OCI-M2 (cell line): ENCODE results near the gene CCDC136.

Source experiments
- DNase-seq: peaks from one replicate; lab custom pipeline; 2025; ENCODE audit not compliant: unreplicated experiment; lab: John Stamatoyannopoulos, UW

The CCDC136 gene

GRCh38 chr7:128861957-128862570 lies 70.3 kb downstream of the CCDC136 start:
- no peak for DNase-seq

GRCh38 chr7:128862571-128863432 lies 71.0 kb downstream of the CCDC136 start, which contains the start of gene ATP6V1F:
TSS of gene ATP6V1F (plus strand) at chr7:128862856. CDS start at chr7:128862905, 49 bp downstream.
- peak; percentile 98 for DNase-seq

DNA sequence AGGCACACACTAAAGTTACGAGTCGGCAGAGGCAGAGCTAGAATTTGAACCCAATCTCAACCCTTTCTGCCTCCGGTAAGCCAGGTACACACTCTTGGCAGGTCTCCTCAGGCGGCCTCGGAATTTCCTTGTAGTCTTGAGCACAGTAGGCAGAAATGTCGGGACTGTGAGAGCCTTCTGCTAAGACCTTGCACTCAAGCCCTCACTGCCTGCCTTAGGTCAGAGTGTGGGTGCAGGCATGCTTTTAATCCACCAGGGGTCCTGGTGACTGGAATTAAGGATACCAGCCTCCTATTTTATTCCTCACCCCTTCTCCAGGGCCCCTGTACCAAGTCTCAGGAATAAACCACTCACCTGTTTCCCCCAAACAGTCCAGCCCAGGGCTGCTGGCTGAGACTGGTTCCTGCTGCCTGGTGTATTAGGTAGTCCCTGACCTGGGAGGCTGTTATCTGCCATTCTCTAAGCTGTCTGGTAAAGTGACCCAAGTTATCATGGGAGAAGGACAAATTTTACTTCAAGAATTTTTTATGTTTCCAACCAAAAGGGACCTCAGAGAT lies 71.7 kb downstream of the CCDC136 start:
- DNase-seq: no peak

- no peak for DNase-seq
Measured at GRCh38 chr7:128865303-128865702, 73.5 kb downstream of the CCDC136 start.

DNA sequence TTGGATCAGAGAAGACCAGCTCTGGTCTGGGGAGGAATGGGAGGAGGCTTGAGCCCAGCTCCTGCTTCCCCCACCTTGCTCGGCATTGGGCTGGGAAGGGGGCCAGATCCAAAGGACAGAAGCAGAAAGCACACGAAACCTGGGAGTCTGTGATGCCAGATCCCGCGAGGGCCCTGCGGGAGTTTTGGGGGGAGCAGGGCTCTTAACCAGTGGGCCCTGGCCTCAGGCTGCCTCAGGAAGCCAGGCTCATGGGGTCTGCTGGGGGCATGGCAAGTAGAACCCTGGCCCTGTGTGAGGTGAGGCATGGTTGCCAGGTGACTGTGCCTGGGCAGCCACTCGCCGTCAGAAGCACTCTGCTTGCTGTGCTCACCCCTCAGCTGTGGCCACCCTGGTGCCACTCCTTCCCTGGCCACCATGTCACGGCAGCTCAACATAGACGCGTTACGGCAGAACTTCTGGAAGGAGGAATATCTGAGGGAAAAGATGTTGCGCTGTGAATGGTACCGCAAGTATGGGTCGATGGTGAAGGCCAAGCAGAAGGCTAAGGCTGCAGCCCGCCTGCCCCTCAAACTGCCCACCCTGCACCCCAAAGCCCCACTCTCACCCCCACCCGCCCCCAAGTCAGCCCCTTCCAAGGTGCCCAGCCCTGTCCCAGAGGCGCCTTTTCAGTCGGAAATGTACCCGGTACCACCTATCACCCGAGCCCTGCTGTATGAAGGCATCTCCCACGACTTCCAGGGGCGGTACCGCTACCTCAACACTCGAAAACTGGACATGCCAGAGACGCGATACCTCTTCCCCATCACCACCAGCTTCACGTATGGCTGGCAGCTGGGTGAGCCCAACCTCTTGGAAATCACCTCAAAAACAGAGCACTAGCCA lies 74.5 kb downstream of the CCDC136 start:
- DNase-seq: no peak

DNA sequence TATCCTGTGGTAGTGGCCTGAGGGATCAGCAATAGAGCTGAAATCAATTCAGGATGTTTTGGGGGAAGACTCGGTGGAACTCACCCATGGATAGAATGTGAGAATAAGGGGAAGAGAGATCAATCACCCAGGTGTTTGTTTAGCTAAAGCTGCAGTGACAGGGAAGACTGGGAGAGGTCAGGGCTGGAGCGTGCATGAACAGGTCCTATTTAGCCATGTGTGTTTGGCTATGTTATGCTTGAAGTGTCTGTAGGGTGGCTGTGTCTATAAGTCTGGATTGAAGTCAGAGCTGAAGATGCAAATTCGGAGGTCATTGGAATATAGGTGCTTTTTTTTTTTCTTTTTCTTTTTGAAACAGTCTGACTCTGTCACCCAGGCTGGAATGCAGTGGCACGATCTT lies 75.5 kb downstream of the CCDC136 start:
- DNase-seq: no peak

- DNase-seq: no peak
Measured at GRCh38 chr7:128867842-128868623, 76.3 kb downstream of the CCDC136 start.

DNA sequence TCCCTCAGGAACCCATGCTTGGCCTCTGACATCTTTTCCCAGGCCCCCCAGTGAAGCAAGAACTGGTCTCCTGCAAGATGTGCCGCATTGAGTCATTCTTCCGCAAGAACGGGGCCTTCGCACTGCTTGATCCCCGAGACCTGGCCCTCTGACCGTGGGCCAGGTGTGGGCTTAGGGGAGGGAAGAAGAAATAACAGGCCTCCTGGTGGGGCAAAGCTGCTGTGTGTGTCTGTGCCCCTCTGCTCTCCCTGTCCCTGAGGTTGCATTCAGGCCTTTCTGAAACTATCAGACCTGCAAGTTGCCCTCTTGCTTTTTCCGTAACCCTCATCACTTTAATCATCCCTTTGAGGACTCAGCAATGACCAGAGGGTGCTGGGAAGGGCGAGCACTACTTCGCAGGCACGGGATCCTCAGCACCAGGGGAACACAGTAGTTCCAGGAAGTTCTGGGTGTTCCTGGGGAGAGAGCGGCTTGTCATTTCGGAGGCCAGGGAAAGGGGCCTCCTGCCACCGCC lies 76.9 kb downstream of the CCDC136 start:
- no peak for DNase-seq

- no peak for DNase-seq
Measured at GRCh38 chr7:128869138-128869943, 77.6 kb downstream of the CCDC136 start.

DNA sequence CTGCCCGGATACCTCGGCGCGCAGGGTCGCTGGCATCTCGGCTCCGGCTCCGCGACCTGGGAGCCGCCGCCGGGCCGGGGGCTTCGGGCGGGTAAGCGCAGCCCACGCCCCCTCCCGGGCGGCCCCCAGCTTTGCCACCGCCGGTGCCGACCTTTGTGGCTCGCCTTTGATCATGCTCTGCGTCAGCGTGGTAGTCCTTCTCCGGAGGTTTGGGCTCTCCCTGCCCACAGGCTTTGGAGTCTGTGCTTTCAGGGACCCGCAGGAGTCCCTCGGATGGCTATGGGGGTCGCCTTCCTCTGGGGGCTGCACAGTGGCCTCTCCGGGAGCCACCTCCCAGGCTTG lies 78.1 kb downstream of the CCDC136 start:
- no peak for DNase-seq

- DNase-seq: no peak
Measured at GRCh38 chr7:128871050-128871449, 79.3 kb downstream of the CCDC136 start.
